Activated CD4-positive, CD25-positive, alpha-beta regulatory T cell treated with anti-CD3 and anti-CD28 coated beads, Interleukin-2, amount 50 U/mL, for 24 hours (primary cell): ENCODE measurements around the gene CHPF2.
A peak's percentile ranks its signal among the peaks of the same experiment; 100 is the strongest.

Experiments used
- ATAC-seq, 2 donors: fragments of 150-1000 bp; cut with Tn5 transposase; one replicate each; pipeline ENCODE4 v1.10.0; 2021; ENCODE audit warnings: mild to moderate bottlenecking in 1 of 2, moderate library complexity in 1 of 2

Gene CHPF2

GRCh38 chr7:151232091-151232916, at the start of gene CHPF2:
TSS of gene CHPF2 (plus strand) at chr7:151232483. CDS start at chr7:151234012, 1,529 bp downstream.
- ATAC-seq = peak; percentile 92 to 94

- ATAC-seq = no peak
Measured at GRCh38 chr7:151185762-151186639, 46.3 kb upstream of the CHPF2 start.

- ATAC-seq = no peak
Measured at GRCh38 chr7:151186640-151187408, 45.5 kb upstream of the CHPF2 start, which contains the start of gene ASB10. TSS of gene ASB10 (minus strand) at chr7:151187250. CDS start at chr7:151187130, 120 bp downstream.

GRCh38 chr7:151187409-151188251, 44.7 kb upstream of the CHPF2 start:
- no peak for ATAC-seq

- ATAC-seq = no peak
Measured at GRCh38 chr7:151188252-151188542, 44.1 kb upstream of the CHPF2 start.

GRCh38 chr7:151189038-151189437, 43.2 kb upstream of the CHPF2 start:
- ATAC-seq = no peak

- ATAC-seq = no peak
Measured at GRCh38 chr7:151191544-151191943, 40.7 kb upstream of the CHPF2 start.

- no peak for ATAC-seq
Measured at GRCh38 chr7:151192002-151192539, 40.2 kb upstream of the CHPF2 start.

GRCh38 chr7:151193203-151193978, 38.9 kb upstream of the CHPF2 start:
- no peak for ATAC-seq

- ATAC-seq = no peak
Measured at GRCh38 chr7:151194188-151194587, 38.1 kb upstream of the CHPF2 start.

GRCh38 chr7:151195616-151196450, 36.5 kb upstream of the CHPF2 start:
- ATAC-seq = no peak

- no peak for ATAC-seq
Measured at GRCh38 chr7:151197932-151198331, 34.4 kb upstream of the CHPF2 start.

- no peak for ATAC-seq
Measured at GRCh38 chr7:151198945-151199848, 33.1 kb upstream of the CHPF2 start.

GRCh38 chr7:151201344-151201743, 30.9 kb upstream of the CHPF2 start:
- ATAC-seq = no peak

- no peak for ATAC-seq
Measured at GRCh38 chr7:151201751-151202150, 30.5 kb upstream of the CHPF2 start.

GRCh38 chr7:151202836-151203235, 29.4 kb upstream of the CHPF2 start:
- no peak for ATAC-seq

- ATAC-seq = no peak
Measured at GRCh38 chr7:151204383-151205032, 27.8 kb upstream of the CHPF2 start.

GRCh38 chr7:151205730-151206129, 26.6 kb upstream of the CHPF2 start:
- ATAC-seq = no peak
